Measurements from ENCODE around the gene PPP2R2D.

GRCh38 chr10:131886237-131886636 lies 14.6 kb upstream of the PPP2R2D start:
- no peak for TF ChIP-seq EP300 (IDR thresholded peaks at IDR 0.05)
- no peak for TF ChIP-seq CTCF (IDR thresholded peaks at IDR 0.05)

Measured in stomach (tissue), 4 donors.